GM21447 (cell line): ENCODE measurements around the gene HSPB9.

ENCODE experiments used
- ATAC-seq: cut with Tn5 transposase; IDR thresholded peaks from one replicate; pipeline ENCODE4 v1.9.1; 2021; ENCODE audit not compliant: unreplicated experiment

HSPB9 gene

GRCh38 chr17:42122371-42123303 is at the start of gene HSPB9:
HSPB9 (plus strand) TSS chr17:42122804; CDS start chr17:42122851, 47 bp downstream.
- no peak for ATAC-seq

- no peak for ATAC-seq
Observed at GRCh38 chr17:42075789-42076188, 46.8 kb upstream of the HSPB9 start.

- ATAC-seq, result no peak
Observed at GRCh38 chr17:42076797-42077559, 45.6 kb upstream of the HSPB9 start.

GRCh38 chr17:42077755-42078154 is 44.8 kb upstream of the HSPB9 start:
- no peak for ATAC-seq

- ATAC-seq, result no peak
Observed at GRCh38 chr17:42078396-42079043, 44.1 kb upstream of the HSPB9 start.

- no peak for ATAC-seq
Observed at GRCh38 chr17:42079541-42079940, 43.1 kb upstream of the HSPB9 start.

GRCh38 chr17:42081516-42082129 is 41.0 kb upstream of the HSPB9 start:
- ATAC-seq, result no peak

- ATAC-seq, result no peak
Observed at GRCh38 chr17:42087042-42087701, 35.4 kb upstream of the HSPB9 start.

GRCh38 chr17:42087736-42088705 is 34.6 kb upstream of the HSPB9 start:
- ATAC-seq, result no peak

- ATAC-seq, result no peak
Observed at GRCh38 chr17:42088736-42089135, 33.9 kb upstream of the HSPB9 start.

- no peak for ATAC-seq
Observed at GRCh38 chr17:42090964-42091790, 31.4 kb upstream of the HSPB9 start.

- no peak for ATAC-seq
Observed at GRCh38 chr17:42092939-42093338, 29.7 kb upstream of the HSPB9 start.

GRCh38 chr17:42094375-42095069 is 28.1 kb upstream of the HSPB9 start:
- ATAC-seq, result no peak

GRCh38 chr17:42096360-42097111 is 26.1 kb upstream of the HSPB9 start:
- ATAC-seq, result no peak

GRCh38 chr17:42097691-42098631 is 24.6 kb upstream of the HSPB9 start, which contains the start of gene ZNF385C:
ZNF385C (minus strand) TSS chr17:42098473; CDS start chr17:42063056, 35,417 bp downstream.
- ATAC-seq, result no peak
